Gastrocnemius medialis (tissue), 4 donors: ENCODE data around the gene CDKAL1.

Experiments used
- CTCF ChIP-seq, 5 experiments: fragments of 450-650 bp in 3 of 5; fragments of 200-600 bp in 2 of 5; sonication (generic) in 2 of 5; IDR thresholded peaks in 4 of 5; conservative IDR thresholded peaks in 1 of 5; 1 replicate in 4 of 5; 2 replicates in 1 of 5; pipeline ENCODE4 v1.5.1; 2016 to 2019; ENCODE audit warnings: antibody characterized with exemption in 5 of 5, mild to moderate bottlenecking in 3 of 5, moderate library complexity in 3 of 5
- POLR2A ChIP-seq, 2 donors: fragments of 450-650 bp; IDR thresholded peaks; one replicate each; pipeline ENCODE4 v1.6.1; 2017; ENCODE audit warnings: antibody characterized with exemption in 2 of 2, mild to moderate bottlenecking in 2 of 2, moderate library complexity in 2 of 2

- no peak for TF ChIP-seq CTCF (IDR thresholded peaks at IDR 0.05 in 4 of 5, conservative IDR thresholded peaks at IDR 0.05 in 1 of 5)
- TF ChIP-seq POLR2A (IDR thresholded peaks at IDR 0.05) = no peak
These were observed 277.0 kb downstream of the CDKAL1 start for GRCh38 chr6:20811109-20811761.
